ENCODE measurements around the gene SLC43A3.

Gene SLC43A3

GRCh38 chr11:57426929-57427726 lies at the start of gene SLC43A3:
Gene SLC43A3, minus strand, starts transcription at chr11:57427121. Its CDS starts 949 bp downstream, at chr11:57426172.
- peak; percentile 68 to 79 for DNase-seq (ENCODE audit: low read depth in 2 of 2)

- no peak for DNase-seq (ENCODE audit: low read depth in 2 of 2)
These were observed 49.3 kb upstream of the SLC43A3 start for GRCh38 chr11:57476047-57476756.

GRCh38 chr11:57475671-57476046 lies 48.7 kb upstream of the SLC43A3 start:
- no peak for DNase-seq (ENCODE audit: low read depth in 2 of 2)

- no peak for DNase-seq (ENCODE audit: low read depth in 2 of 2)
These were observed 48.3 kb upstream of the SLC43A3 start for GRCh38 chr11:57475191-57475590.

GRCh38 chr11:57474803-57475115 lies 47.8 kb upstream of the SLC43A3 start:
- DNase-seq (ENCODE audit: low read depth in 2 of 2), result no peak

- DNase-seq (ENCODE audit: low read depth in 2 of 2), result no peak
These were observed 47.3 kb upstream of the SLC43A3 start for GRCh38 chr11:57474017-57474802.

GRCh38 chr11:57473285-57473841 lies 46.4 kb upstream of the SLC43A3 start:
- no peak for DNase-seq (ENCODE audit: low read depth in 2 of 2)

- DNase-seq (ENCODE audit: low read depth in 2 of 2), result no peak
These were observed 44.6 kb upstream of the SLC43A3 start for GRCh38 chr11:57471496-57471895.

GRCh38 chr11:57469268-57469667 lies 42.3 kb upstream of the SLC43A3 start:
- DNase-seq (ENCODE audit: low read depth in 2 of 2), result no peak

- DNase-seq (ENCODE audit: low read depth in 2 of 2), result no peak
These were observed 41.4 kb upstream of the SLC43A3 start for GRCh38 chr11:57468276-57468675.

- DNase-seq (ENCODE audit: low read depth in 2 of 2), result no peak
These were observed 40.7 kb upstream of the SLC43A3 start for GRCh38 chr11:57467508-57468157.

GRCh38 chr11:57466680-57467079 lies 39.8 kb upstream of the SLC43A3 start:
- no peak for DNase-seq (ENCODE audit: low read depth in 2 of 2)

GRCh38 chr11:57464539-57465181 lies 37.7 kb upstream of the SLC43A3 start:
- no peak for DNase-seq (ENCODE audit: low read depth in 2 of 2)

- no peak for DNase-seq (ENCODE audit: low read depth in 2 of 2)
These were observed 37.0 kb upstream of the SLC43A3 start for GRCh38 chr11:57463671-57464538.

- no peak for DNase-seq (ENCODE audit: low read depth in 2 of 2)
These were observed 35.7 kb upstream of the SLC43A3 start for GRCh38 chr11:57462597-57462996.

- DNase-seq (ENCODE audit: low read depth in 2 of 2), result no peak
These were observed 35.0 kb upstream of the SLC43A3 start for GRCh38 chr11:57461841-57462489.

- DNase-seq (ENCODE audit: low read depth in 2 of 2), result no peak
These were observed 34.1 kb upstream of the SLC43A3 start for GRCh38 chr11:57460758-57461749.

- DNase-seq (ENCODE audit: low read depth in 2 of 2), result peak in 1 of 2 donors; percentile 50
These were observed 33.3 kb upstream of the SLC43A3 start, which contains the start of gene RTN4RL2 for GRCh38 chr11:57460022-57460757. Gene RTN4RL2, plus strand, starts transcription at chr11:57460528. Its CDS starts 338 bp downstream, at chr11:57460866.
